HG02798 (cell line): ENCODE results near the gene PRAMEF5.
"Not testable (repeated sequence)": the region's sequence is repeated elsewhere in the genome, so short reads cannot be mapped to it uniquely, and the experiment has no call there.

Experiments
- ATAC-seq: cut with Tn5 transposase; IDR thresholded peaks from one replicate; pipeline ENCODE4 v1.9.1; 2021; ENCODE audit warnings: mild to moderate bottlenecking; ENCODE audit not compliant: unreplicated experiment, poor library complexity

PRAMEF5 gene

GRCh38 chr1:13247122-13247521 lies 6.9 kb upstream of the PRAMEF5 start:
- ATAC-seq: not testable (repeated sequence)

- not testable (repeated sequence) for ATAC-seq
Observed at GRCh38 chr1:13265124-13265523, 11.1 kb downstream of the PRAMEF5 start.

- ATAC-seq: not testable (repeated sequence)
Observed at GRCh38 chr1:13277016-13277415, 23.0 kb downstream of the PRAMEF5 start.

- ATAC-seq: not testable (repeated sequence)
Observed at GRCh38 chr1:13279617-13280016, 25.6 kb downstream of the PRAMEF5 start.

GRCh38 chr1:13285037-13285436 lies 31.0 kb downstream of the PRAMEF5 start, which contains the start of gene PRAMEF8:
Gene PRAMEF8, minus strand, starts transcription at chr1:13285137. Its CDS starts 1,046 bp downstream, at chr1:13284091.
- not testable (repeated sequence) for ATAC-seq

GRCh38 chr1:13289030-13289429 lies 35.0 kb downstream of the PRAMEF5 start:
- not testable (repeated sequence) for ATAC-seq

- not testable (repeated sequence) for ATAC-seq
Observed at GRCh38 chr1:13297216-13297931, 43.4 kb downstream of the PRAMEF5 start.

- not testable (repeated sequence) for ATAC-seq
Observed at GRCh38 chr1:13298699-13299098, 44.7 kb downstream of the PRAMEF5 start.

- ATAC-seq: not testable (repeated sequence)
Observed at GRCh38 chr1:13302197-13302596, 48.2 kb downstream of the PRAMEF5 start.

- ATAC-seq: not testable (repeated sequence)
Observed at GRCh38 chr1:13303239-13303638, 49.2 kb downstream of the PRAMEF5 start, which contains the start of gene PRAMEF33. Gene PRAMEF33, plus strand, starts transcription at chr1:13303539. Its CDS starts 2,416 bp downstream, at chr1:13305955.
